IMR-90 (cell line): ENCODE data around the gene COQ4. TPM values are rescaled to one million over a fixed set of nuclear protein-coding genes. Genes with fewer than 3 reads are reported as not detected.

Experiments
- ATAC-seq: fragments of 200-7000 bp; cut with Tn5 transposase; 2 replicates; pipeline ENCODE4 v1.9.1; 2020; ENCODE audit warnings: low read depth, mild to moderate bottlenecking, moderate library complexity
- BruUV-seq: library from RNA; stranded (reverse); fragments of 400-500 nt; replicated peaks from 2 replicates; lab custom pipeline; 2021; lab: Mats Ljungman, UMichigan
- CTCF ChIA-PET: fragments of 300-600 bp; formaldehyde crosslinking; extraction: SDS; loops from one replicate; lab custom pipeline; 2021; ENCODE audit warnings: antibody characterized with exemption; lab: Yijun Ruan, JAX
- POLR2A ChIA-PET: fragments of 300-600 bp; sonication (Branson Sonifier 250); formaldehyde crosslinking; loops from one replicate; lab custom pipeline; 2022; ENCODE audit warnings: antibody characterized with exemption; ENCODE audit not compliant: unreplicated experiment; lab: Charles Lee
- DNase-seq: peaks from one replicate; pipeline ENCODE4 v3.0.0; 2013
- H2AFZ ChIP-seq: replicated peaks from 2 replicates; pipeline ENCODE3; 2013; ENCODE audit warnings: low read length, mild to moderate bottlenecking; ENCODE audit not compliant: poor library complexity
- H2AK5ac ChIP-seq: 2 replicates; pipeline ENCODE4 v1.6.1; 2013; ENCODE audit warnings: low read depth, low read length, inconsistent platforms
- H2AK9ac ChIP-seq: replicated peaks from 2 replicates; pipeline ENCODE3; 2013; ENCODE audit warnings: mild to moderate bottlenecking, low read depth, low read length, moderate library complexity; ENCODE audit not compliant: poor library complexity
- H2BK120ac ChIP-seq: 2 replicates; pipeline ENCODE4 v1.6.1; 2013; ENCODE audit warnings: low read depth, low read length, inconsistent platforms
- H2BK15ac ChIP-seq: 3 replicates; pipeline ENCODE4 v1.6.1; 2013; ENCODE audit warnings: low read depth, low read length, inconsistent platforms
- H2BK20ac ChIP-seq: 2 replicates; pipeline ENCODE4 v1.6.1; 2013; ENCODE audit warnings: low read depth, mild to moderate bottlenecking, inconsistent platforms, low read length, moderate library complexity
- H2BK5ac ChIP-seq: 2 replicates; pipeline ENCODE4 v1.6.1; 2013; ENCODE audit warnings: mild to moderate bottlenecking, low read depth, low read length, inconsistent platforms; ENCODE audit not compliant: poor library complexity, severe bottlenecking
- H3K14ac ChIP-seq: replicated peaks from 2 replicates; pipeline ENCODE4 v1.6.1; 2013; ENCODE audit warnings: low read depth, low read length, inconsistent platforms
- H3K18ac ChIP-seq: 2 replicates; pipeline ENCODE4 v1.6.1; 2013; ENCODE audit warnings: low read depth, low read length, control low read depth
- H3K23ac ChIP-seq: 2 replicates; pipeline ENCODE4 v1.6.1; 2013; ENCODE audit warnings: low read depth, low read length, inconsistent platforms
- H3K27ac ChIP-seq: 2 replicates; pipeline ENCODE4 v1.5.1; 2013; ENCODE audit warnings: mild to moderate bottlenecking, control low read depth, low read length; ENCODE audit not compliant: insufficient read depth
- H3K27me3 ChIP-seq: 2 replicates; pipeline ENCODE4 v1.6.1; 2013; ENCODE audit warnings: low read length; ENCODE audit not compliant: control insufficient read depth, insufficient read depth
- H3K36me3 ChIP-seq: 2 replicates; pipeline ENCODE4 v1.6.1; 2013; ENCODE audit warnings: low read length, mixed read lengths; ENCODE audit not compliant: control insufficient read depth, insufficient read depth
- H3K4ac ChIP-seq: 2 replicates; pipeline ENCODE4 v1.6.1; 2013; ENCODE audit warnings: low read depth, low read length, inconsistent platforms
- H3K4me1 ChIP-seq: 2 replicates; pipeline ENCODE4 v1.6.1; 2013; ENCODE audit warnings: low read length, mixed read lengths; ENCODE audit not compliant: control insufficient read depth, insufficient read depth
- H3K4me2 ChIP-seq: 2 replicates; pipeline ENCODE4 v1.6.1; 2013; ENCODE audit warnings: low read depth, mild to moderate bottlenecking, control low read depth, low read length, moderate library complexity
- H3K4me3 ChIP-seq: 2 replicates; pipeline ENCODE4 v1.5.1; 2013; ENCODE audit warnings: low read depth, mild to moderate bottlenecking, control low read depth, low read length, moderate library complexity; ENCODE audit not compliant: insufficient read depth
- H3K56ac ChIP-seq: 2 replicates; pipeline ENCODE4 v1.6.1; 2013; ENCODE audit warnings: low read length, inconsistent platforms; ENCODE audit not compliant: insufficient read depth; ENCODE audit errors: extremely low read depth
- H3K79me1 ChIP-seq, 2 experiments: 2 replicates each; pipeline ENCODE4 v1.6.1; 2013; ENCODE audit warnings: low read length in 2 of 2, inconsistent platforms in 1 of 2, low read depth in 1 of 2
- H3K9ac ChIP-seq: 2 replicates; pipeline ENCODE4 v1.6.1; 2013; ENCODE audit warnings: low read depth, low read length, control low read depth
- H3K9me1 ChIP-seq: 2 replicates; pipeline ENCODE4 v1.6.1; 2013; ENCODE audit warnings: low read length, inconsistent platforms; ENCODE audit not compliant: insufficient read depth
- H3K9me3 ChIP-seq: 2 replicates; pipeline ENCODE4 v1.6.1; 2013; ENCODE audit warnings: low read length; ENCODE audit not compliant: control insufficient read depth, insufficient read depth
- H4K20me1 ChIP-seq: 2 replicates; pipeline ENCODE4 v1.6.1; 2013; ENCODE audit warnings: low read length, inconsistent platforms; ENCODE audit not compliant: insufficient read depth
- H4K5ac ChIP-seq: 2 replicates; pipeline ENCODE4 v1.6.1; 2013; ENCODE audit warnings: mild to moderate bottlenecking, low read depth, low read length, control low read depth
- H4K8ac ChIP-seq, 2 experiments: 2 replicates each; pipeline ENCODE4 v1.6.1; 2013; ENCODE audit warnings: low read depth in 2 of 2, low read length in 2 of 2, control low read depth in 1 of 2, inconsistent platforms in 1 of 2
- H4K91ac ChIP-seq: 2 replicates; pipeline ENCODE4 v1.6.1; 2013; ENCODE audit warnings: low read depth, low read length, inconsistent platforms; ENCODE audit not compliant: insufficient read depth
- BHLHE40 ChIP-seq: fragments of 150-350 bp; IDR thresholded peaks from 2 replicates; pipeline ENCODE4 v1.6.1; 2016; ENCODE audit warnings: mild to moderate bottlenecking, low read depth, low read length
- CEBPB ChIP-seq: IDR thresholded peaks from 2 replicates; pipeline ENCODE4 v1.6.1; 2012; ENCODE audit warnings: low read depth, low read length, improper control_type of control experiment
- FOS ChIP-seq: fragments of 150-350 bp; IDR thresholded peaks from 2 replicates; pipeline ENCODE4 v1.6.1; 2016; ENCODE audit warnings: low read depth, low read length
- WGBS, 2 experiments: methylation state at CpG; one replicate each; pipeline versions ENCODE4 v1.1.5 to v1.1.7; 2013; ENCODE audit warnings: missing lambda C conversion rate in 2 of 2; ENCODE audit not compliant: insufficient read length in 1 of 2; ENCODE audit errors: extremely low coverage in 2 of 2; 5-methylcytosine and 5-hydroxymethylcytosine counted together
- dilution Hi-C: fragments of 300-500 bp; cut with HindIII; formaldehyde crosslinking; loops from one replicate; pipeline ENCODE4 v1.14.3; 2018; ENCODE audit warnings: low sequenced_read_pairs; ENCODE audit not compliant: unreplicated experiment
- in situ Hi-C: fragments of 300-500 bp; cut with MboI; formaldehyde crosslinking; loops from 3 replicates; pipeline ENCODE4 v1.14.3; 2019; ENCODE audit warnings: low sequenced_read_pairs, inconsistent platforms, mixed read lengths
- intact Hi-C: fragments of 100-400 bp; cut with micrococcal nuclease; formaldehyde crosslinking; loops from 2 replicates; pipeline ENCODE4 v1.10.0; 2022
- polyA plus RNA-seq, 3 experiments: library from polyadenylated mRNA; depleted of rRNA; stranded (reverse); fragments of >200 nt; gene quantifications; 2 replicates each; pipeline ENCODE4 v1.2.3, GENCODE V29; 2012; ENCODE audit warnings: low replicate concordance in 1 of 3
- total RNA-seq: library from RNA; depleted of rRNA; stranded (reverse); fragments of >200 nt; gene quantifications from 2 replicates; pipeline ENCODE4 v1.2.3, GENCODE V29; 2012

COQ4 gene
- total and polyA plus RNA-seq, 2 of the 4 experiments (the other 2 are of a cell fraction) = 20.1 to 41.4 TPM

DNA sequence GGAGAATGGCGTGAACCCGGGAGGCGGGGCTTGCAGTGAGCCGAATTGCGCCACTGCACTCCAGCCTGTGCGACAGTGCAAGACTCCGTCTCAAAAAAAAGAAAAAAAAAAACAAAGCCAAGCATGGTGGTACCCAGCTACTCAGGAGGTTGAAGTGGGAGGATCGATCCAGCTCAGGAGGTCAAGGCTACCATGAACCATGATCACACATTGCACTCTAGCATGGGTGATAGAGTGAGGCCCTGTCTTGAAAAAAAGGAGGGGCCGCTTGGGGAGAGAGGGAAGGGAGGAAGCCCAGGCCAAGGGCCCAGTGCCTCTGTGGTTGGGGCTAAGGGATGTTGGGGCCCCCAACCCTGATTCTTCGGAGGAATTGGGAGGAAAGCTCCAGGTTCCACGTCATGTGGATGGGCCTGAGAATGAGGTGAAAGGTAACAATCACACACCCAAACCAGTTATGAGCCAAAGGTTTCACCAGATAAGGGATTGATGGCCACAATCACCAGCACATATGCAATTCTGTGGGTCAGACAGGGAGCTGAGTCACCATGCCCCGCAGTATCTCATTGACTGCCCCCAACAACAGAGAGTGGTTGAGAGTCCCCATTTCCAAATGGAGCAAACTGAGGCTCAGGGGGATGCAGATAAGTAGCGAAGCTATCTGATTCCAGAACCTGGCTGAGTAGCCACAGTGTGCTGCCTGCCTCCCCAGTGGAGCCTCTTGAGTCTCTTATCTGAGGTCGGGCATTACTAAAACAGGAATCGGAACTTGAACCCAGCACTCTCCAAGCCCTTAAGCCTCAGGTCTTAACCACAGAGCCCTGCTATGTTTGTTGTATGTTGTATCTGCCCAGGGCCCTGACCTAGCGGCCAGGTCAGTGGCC is 26.1 kb upstream of the COQ4 start:
- intact Hi-C loops (no loop called here), dilution Hi-C loops (no loop called here), in situ Hi-C loops (loop anchor here (10.0 kb wide), 1 partner anchor 258 kb away; the partner anchor contains the start of gene SPTAN1)
- peak overlapping the region; percentile 63 for H4K91ac ChIP-seq
- H4K5ac ChIP-seq = no peak overlapping the region
- H3K27me3 ChIP-seq = no peaks in the 10 kb centered on the region
- no peak overlapping the region for H3K4me3 ChIP-seq
- H2AFZ ChIP-seq = no peak overlapping the region
- peaks cover 0 to 5% of the 10 kb centered on the region in 2 experiments; a peak in 1 of 4 replicates for H3K79me1 ChIP-seq
- H3K56ac ChIP-seq = no peak overlapping the region
- no peak overlapping the region for H3K18ac ChIP-seq
- peaks cover 2% of the 10 kb centered on the region; the same call in 1 of the 2 replicates for H3K36me3 ChIP-seq
- peak overlapping the region in 1 of 2 experiments; percentile 35; a peak in 1 of 4 replicates for H4K8ac ChIP-seq
- no TSS peak for BruUV-seq
- ATAC-seq (no peak), DNase-seq (peak; percentile 28)
- no peaks in the 10 kb centered on the region for H4K20me1 ChIP-seq
- ChIA-PET POLR2A (no interaction called here), CTCF (interaction anchor here (1.0 to 1.8 kb wide), 3 partner anchors 10 to 66 kb away, joined by 3 to 8 read pairs (median 6); no protein-coding TSS in a partner anchor)
- H3K9me3 ChIP-seq = no peaks in the 10 kb centered on the region
- peak overlapping the region; percentile 46 for H2BK120ac ChIP-seq
- no peak overlapping the region for H3K4me2 ChIP-seq
- peak overlapping the region; percentile 79 for H2AK9ac ChIP-seq
- H3K27ac ChIP-seq = no peak overlapping the region
- 0 out of 2 replicates have a peak overlapping the region, but pooled peaks have one; percentile 28 for H3K23ac ChIP-seq
- TF ChIP-seq BHLHE40 (no peak), CEBPB (0 out of 2 replicates have a peak, but pooled peaks have one; percentile 15), FOS (0 out of 2 replicates have a peak, but pooled peaks have one; percentile 26)
- no peak overlapping the region for H3K9ac ChIP-seq
- 0 out of 2 replicates have a peak overlapping the region, but pooled peaks have one; percentile 30 for H2BK20ac ChIP-seq
- no peak overlapping the region for H2BK5ac ChIP-seq
- peaks cover 8% of the 10 kb centered on the region; the same call in 1 of the 2 replicates for H3K9me1 ChIP-seq
- H2BK15ac ChIP-seq = peak overlapping the region; percentile 74; the same call in 1 of the 3 replicates
- peak overlapping the region; percentile 93 for H2AK5ac ChIP-seq
- peak overlapping the region; percentile 72; the same call in 1 of the 2 replicates for H3K14ac ChIP-seq
- peaks cover 5% of the 10 kb centered on the region for H3K4me1 ChIP-seq
- WGBS, 2 experiments = 96% methylated on average over 5 of the region's 16 CpGs; no CpG with 5 or more reads in 1 of the 2 experiments
- peak overlapping the region; percentile 70; the same call in 1 of the 2 replicates for H3K4ac ChIP-seq
